ENCODE results near the gene EPPIN.

The EPPIN gene

DNA sequence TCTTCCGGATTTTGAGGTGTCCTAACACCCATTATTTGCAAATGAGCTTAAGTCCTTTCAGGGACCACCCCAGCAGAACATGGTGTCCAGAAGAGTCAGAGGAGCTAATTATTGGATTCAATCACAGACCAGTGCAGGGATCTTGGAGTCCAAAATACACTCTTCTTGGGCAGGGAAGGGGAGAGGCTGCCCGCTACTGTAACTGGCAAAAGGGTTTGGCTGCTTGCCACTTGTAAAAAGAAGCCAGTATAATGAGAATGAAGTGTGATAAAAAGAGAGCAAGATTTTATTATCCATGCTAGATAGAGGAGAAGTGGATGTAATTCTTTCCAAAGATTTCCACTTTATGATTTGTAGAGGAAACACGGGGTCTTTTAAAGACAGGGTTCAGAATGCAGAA is 51.0 kb downstream of the EPPIN start:
- TF ChIP-seq BHLHE40 (IDR thresholded peaks at IDR 0.05; ENCODE audit: borderline replicate concordance) = no peak
- no peak for TF ChIP-seq L3MBTL2 (conservative IDR thresholded peaks at IDR 0.05)
- ChIA-PET CTCF (no interaction called here), POLR2A (no interaction called here)
- DNase-seq (ENCODE audit: extremely low spot score) = no peak

DNA sequence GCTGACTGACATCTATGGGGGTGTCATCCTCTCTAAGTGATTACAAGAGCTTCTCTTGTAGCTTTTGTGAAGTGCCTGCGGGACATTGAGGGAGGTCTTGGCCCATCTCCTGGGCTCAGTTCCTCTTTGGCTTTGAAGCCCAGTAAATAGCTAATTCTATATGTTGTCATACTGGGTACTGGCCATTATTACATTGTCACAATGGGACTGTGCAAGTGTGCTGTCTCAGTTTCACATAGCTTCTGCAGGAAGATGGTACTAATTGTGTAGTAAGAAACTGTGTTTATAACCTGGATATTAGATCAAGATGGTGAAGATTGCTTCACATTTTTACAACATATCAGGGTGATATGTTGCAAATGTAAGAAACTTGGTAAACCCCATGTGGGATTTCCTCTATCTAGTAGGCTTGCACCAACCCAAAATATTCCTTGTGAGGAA is 51.7 kb downstream of the EPPIN start:
- CTCF ChIA-PET = no interaction called here
- POLR2A ChIA-PET = no interaction called here
- no peak for TF ChIP-seq L3MBTL2 (conservative IDR thresholded peaks at IDR 0.05)
- no peak for TF ChIP-seq SUZ12 (IDR thresholded peaks at IDR 0.05)
- no peak for TF ChIP-seq FOXK2 (IDR thresholded peaks at IDR 0.05)
- DNase-seq (ENCODE audit: extremely low spot score) = no peak

Measured in HEK293T (cell line).